Prostate gland (tissue), 2 donors: ENCODE data around the gene SPTBN4.
"Not testable (repeated sequence)": the region's sequence is repeated elsewhere in the genome, so short reads cannot be mapped to it uniquely, and the experiment has no call there.

Experiments
- POLR2A ChIP-seq: fragments of 450-650 bp; IDR thresholded peaks from one replicate; pipeline ENCODE4 v1.6.1; 2016; ENCODE audit warnings: antibody characterized with exemption, mild to moderate bottlenecking
- TF ChIP-seq, protein P1 (sequence below), 4 experiments: fragments of 200-600 bp in 2 of 4; fragments of 450-650 bp in 2 of 4; sonication (generic) in 2 of 4; IDR thresholded peaks; 1 replicate in 3 of 4; 2 replicates in 1 of 4; pipeline ENCODE4 v1.5.1; 2016 to 2019; ENCODE audit warnings: antibody characterized with exemption in 4 of 4, mild to moderate bottlenecking in 2 of 4, moderate library complexity in 2 of 4

DNA sequence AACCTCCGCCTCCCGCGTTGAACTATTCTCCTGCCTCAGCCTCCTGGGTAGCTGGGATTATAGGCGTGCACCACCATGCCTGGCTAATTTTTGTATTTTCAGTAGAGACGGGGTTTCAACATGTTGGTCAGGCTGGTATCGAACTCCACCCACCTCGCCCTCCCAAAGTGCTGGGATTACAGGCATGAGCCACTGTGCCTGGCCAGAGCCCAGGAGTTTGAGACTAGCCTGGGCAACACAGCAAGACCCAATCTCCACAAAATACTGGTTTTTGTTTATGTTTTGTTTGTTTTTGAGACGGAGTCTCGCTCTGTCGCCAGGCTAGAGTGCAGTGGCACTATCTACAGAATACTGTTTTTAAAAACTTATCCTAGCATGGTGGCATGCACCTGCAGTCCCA, 36.6 kb upstream of the SPTBN4 start:
- TF ChIP-seq, protein P1, sequence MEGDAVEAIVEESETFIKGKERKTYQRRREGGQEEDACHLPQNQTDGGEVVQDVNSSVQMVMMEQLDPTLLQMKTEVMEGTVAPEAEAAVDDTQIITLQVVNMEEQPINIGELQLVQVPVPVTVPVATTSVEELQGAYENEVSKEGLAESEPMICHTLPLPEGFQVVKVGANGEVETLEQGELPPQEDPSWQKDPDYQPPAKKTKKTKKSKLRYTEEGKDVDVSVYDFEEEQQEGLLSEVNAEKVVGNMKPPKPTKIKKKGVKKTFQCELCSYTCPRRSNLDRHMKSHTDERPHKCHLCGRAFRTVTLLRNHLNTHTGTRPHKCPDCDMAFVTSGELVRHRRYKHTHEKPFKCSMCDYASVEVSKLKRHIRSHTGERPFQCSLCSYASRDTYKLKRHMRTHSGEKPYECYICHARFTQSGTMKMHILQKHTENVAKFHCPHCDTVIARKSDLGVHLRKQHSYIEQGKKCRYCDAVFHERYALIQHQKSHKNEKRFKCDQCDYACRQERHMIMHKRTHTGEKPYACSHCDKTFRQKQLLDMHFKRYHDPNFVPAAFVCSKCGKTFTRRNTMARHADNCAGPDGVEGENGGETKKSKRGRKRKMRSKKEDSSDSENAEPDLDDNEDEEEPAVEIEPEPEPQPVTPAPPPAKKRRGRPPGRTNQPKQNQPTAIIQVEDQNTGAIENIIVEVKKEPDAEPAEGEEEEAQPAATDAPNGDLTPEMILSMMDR (IDR thresholded peaks at IDR 0.05), result not testable (repeated sequence)
- TF ChIP-seq POLR2A, result not testable (repeated sequence)
